GM19468 (cell line): ENCODE measurements around the gene THSD4.
"Not testable (repeated sequence)": the region's sequence is repeated elsewhere in the genome, so short reads cannot be mapped to it uniquely, and the experiment has no call there.

Experiments
- ATAC-seq: cut with Tn5 transposase; IDR thresholded peaks from one replicate; pipeline ENCODE4 v1.9.1; 2021; ENCODE audit warnings: mild to moderate bottlenecking, moderate library complexity, moderate number of reproducible peaks; ENCODE audit not compliant: unreplicated experiment; ENCODE audit errors: extremely low read depth

Gene THSD4

DNA sequence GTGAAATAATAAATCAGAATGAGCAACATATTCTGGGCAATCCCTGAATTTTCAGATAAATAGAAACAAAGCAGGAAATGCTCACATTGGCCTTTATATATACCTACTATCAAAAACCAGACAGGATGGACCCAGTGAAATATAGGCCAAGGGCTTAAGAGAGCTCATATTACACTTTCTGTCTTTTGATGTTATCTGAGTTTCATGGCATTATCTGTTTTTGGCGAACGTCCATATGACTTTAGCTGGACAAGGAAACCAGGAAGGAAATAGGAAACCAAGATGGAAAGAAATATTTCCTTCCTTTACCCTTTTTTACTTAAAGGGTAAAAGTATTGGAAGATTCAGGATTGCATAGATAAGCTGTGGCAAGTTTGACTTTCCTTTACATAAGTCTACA, 274.8 kb downstream of the THSD4 start:
- no peak for ATAC-seq

DNA sequence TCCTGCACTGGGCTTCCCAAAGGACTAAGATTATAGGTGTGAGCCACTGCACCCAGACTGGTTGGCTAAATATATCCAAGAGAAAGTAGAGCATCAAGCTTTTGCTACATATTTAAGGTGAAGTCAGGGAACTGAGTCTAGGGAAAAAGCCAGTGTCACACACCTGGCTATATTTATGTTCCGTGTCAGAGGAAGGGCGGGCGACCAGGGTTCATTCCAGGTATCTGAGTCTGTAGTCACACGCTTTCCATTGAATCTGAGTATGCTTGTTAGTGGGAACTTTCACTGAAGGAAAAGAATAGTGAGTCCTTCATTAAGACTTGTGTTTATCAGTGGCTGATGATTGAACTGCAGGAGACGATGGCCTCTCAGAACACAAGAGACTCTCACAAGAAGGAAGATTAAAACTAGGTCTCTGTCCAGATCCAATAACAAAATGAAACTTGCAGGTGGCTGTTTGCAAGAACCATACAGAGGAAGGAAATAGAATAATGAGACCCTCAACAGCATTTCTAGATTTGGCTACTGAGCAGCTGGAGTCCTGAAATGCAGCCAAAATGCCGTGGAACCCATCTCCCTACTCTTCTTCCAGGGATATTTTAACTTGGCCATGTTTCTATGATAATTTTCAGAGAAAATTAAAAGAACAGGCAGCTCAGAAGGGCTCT, 276.3 kb downstream of the THSD4 start:
- no peak for ATAC-seq

DNA sequence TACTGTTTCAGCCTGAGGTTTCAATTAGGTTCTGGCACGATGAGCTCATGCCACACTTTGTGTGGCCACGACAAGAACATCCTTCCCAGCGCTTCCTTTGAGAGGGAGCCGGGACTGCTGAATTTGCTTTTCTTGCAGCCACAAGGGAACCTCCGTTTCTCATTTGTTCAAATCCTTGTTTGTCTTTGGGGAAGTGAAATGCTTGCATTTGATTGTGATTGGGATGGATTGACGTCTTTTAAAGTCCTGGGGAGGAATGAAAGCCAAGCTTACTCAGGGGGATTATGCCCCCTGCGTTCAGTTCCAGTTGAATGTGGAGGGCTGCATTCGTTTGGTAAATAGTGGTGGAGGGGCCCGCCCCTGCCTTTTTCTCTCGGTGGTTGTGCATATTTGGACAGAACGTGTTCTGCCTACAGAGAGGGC, 277.6 kb downstream of the THSD4 start:
- ATAC-seq = no peak

DNA sequence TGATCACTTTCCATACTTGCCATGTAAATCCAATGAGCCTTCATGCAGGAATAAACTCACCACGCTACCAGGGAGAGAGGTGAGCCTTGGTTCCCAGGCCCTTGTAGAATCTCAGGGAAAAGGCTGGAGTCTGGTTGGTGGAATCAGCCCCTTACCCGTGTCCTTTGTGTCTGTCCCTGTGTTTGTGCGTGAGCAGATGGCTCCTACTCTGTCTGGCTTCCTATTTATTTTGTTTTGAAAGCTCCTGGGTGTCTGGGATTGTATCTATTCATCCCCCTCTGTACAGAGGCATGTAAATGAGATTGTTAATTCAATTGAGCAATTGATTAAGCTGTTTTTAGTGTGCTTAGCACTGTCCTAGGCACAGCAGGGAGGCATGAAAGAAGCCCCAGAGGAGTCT, 278.1 kb downstream of the THSD4 start:
- ATAC-seq = no peak

DNA sequence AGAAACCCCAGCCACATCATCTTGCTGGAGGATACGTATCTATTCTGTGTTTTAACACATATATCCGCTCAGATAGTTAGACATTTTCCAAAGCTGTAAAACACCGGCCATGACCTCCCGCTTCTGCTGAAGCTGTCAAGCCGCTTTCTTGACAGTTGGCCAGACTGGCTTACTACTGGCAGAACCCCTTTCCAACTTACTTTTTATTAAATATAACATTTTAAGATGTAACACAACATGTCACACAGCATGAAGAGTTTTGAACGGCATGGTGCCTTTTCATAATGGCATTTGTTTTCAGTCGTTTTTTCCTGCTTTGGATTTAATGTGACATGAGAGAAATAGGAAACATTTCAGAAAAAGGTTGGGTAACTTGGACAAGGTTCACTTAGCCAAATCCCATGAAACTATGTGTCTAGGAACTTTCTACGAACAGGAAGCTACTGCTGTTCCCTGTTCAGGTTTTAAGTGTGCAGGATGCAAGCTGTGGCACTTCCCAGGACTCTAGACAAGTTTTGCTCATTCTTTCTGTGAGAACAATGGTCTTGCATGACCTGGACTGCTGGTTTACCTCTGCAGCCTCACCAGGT, 281.4 kb downstream of the THSD4 start:
- no peak for ATAC-seq

DNA sequence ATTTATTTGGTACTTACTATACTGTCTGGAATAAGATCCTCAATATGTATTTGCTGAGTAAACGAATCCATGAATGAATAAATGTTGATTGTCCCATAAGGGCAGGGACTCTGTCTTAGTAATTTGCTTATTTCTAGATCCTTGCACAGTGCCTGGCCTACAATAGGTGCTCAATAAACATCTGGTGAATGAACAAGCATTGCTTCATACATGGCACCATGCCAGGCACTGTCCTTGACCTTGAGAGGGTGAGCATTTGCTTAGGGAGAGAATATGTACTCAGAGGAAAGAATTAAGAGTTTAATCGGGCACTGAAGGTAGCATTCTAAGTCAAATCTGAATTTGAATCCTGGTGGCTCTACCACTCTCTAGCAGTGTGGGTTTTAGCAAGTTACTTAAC, 282.1 kb downstream of the THSD4 start:
- no peak for ATAC-seq

DNA sequence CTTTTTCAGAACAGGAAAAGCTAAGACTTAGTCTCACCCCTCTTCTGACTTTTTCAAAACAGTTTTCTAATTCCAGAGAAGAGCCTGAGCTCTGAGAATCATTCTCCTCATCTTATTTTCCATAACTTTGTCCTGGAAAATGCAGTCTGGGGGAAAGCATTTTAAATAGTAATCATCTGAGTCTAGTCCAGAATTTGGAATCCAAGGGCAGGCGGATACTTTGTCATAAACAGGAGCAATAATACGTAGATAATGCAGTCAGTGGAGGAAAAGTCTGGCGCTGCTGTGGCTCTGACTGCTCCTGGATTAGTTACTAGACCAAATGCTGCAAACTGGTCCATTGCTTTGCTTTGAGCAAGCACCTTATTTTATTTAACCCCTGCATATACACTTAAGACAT, 285.0 kb downstream of the THSD4 start:
- no peak for ATAC-seq

DNA sequence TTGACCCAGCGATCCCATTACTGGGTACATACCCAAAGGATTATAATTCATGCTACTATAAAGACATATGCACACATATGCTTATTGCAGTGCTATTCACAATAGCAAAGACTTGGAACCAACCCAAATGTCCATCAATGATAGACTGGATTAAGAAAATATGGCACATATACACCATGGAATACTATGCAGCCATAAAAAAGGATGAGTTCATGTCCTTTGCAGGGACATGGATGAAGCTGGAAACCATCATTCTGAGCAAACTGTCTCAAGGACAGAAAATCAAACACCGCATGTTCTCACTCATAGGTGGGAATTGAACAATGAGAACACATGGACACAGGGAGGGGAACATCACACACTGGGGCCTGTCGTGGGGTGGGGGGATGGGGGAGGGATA, 286.5 kb downstream of the THSD4 start:
- not testable (repeated sequence) for ATAC-seq

DNA sequence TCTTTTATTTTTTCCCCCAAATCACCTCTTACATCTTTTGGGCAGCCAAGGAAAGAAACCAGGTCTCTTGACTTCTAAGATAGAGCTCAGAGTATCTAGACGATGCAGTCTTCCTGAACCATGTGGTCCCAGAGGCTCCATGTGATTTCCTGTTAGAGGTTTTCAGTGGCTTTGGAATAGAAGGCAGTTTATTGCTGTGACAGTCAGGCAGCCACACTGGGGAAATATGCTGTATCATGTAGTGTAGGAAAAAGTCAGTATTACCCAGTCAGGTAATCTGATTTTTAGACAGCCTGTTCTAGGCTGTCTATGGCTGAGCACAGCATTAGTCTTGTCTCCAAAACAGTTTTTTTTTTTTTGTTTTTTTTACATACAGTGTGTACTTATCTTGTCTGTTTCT, 294.3 kb downstream of the THSD4 start:
- ATAC-seq = no peak

DNA sequence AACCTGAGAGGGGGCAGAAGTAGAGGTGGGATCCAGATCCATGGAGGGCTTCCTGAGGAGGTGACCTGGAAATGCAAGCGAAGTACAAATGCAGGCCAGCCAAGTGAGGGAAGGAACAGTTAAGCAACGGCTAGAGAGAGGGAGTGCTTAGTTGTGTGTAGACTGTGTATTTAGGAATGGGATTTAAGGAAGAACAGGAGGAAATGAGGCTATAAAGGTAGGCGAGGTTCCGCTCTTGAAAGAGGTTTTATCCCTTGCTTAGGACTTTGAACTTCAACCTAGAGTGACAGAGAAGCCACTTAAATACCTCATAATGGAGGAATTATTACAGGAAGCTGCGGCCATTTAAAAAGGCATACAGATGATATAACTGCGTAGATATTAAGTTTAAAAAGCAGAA, 295.1 kb downstream of the THSD4 start:
- no peak for ATAC-seq

DNA sequence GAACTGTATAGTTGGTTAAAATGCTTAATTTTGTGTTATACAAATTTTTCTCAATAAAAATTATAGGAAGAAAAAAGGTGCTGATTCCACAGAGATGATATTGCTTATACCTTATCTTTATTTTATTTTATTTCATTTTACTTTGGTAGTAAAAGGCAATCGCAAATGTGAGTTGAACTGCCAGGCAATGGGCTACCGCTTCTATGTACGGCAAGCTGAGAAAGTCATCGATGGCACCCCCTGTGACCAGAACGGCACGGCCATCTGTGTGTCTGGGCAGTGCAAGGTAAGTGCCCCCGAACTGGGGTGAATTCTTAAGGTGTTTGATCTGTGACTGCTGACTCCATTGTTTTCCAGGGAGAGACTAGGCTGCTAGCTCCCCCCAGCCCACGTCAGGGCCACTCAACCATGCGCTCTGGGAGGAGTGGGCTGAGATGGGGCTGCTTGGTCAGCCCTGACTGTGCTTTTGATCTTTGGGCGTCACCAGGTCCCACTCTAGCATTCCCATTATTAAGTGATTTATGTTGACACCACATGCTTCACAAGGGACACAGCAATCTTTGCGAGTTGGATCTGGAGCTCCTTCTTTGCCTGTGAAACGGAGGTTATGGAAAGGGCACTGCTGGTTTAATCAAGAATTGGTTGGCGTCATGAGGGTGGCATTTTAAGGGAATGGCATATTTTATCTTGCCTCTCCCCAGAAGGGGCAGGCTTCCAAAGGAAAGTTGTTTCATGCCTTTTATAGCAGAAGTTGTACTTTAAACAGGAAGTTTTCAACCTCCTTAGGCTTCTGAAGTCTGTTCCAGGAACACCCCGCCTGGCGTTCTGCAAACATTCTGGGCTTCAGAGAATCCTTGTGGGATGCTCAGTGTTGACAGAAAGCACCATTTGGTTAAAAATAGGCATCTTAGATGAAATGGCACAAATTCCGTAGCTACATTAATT, 296.5 kb downstream of the THSD4 start:
- ATAC-seq = no peak

DNA sequence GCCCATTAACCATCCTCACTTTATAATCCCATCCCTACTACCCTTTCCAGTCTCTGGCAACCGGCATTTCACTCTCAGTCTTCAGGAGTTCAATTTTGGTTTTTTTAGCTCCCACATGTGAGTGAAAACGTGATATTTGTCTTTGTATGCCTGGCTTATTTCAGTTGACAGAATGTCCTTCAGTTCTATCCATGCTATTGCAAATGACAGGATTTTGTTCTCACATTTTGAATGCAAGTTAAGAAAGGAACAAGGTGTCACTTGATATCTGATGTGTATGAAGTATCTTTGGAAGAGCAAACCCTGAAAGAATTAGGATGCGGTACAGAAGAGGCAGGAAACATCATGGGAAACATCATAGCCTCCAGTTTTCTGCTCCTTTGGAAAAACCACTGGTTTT, 298.1 kb downstream of the THSD4 start:
- no peak for ATAC-seq

DNA sequence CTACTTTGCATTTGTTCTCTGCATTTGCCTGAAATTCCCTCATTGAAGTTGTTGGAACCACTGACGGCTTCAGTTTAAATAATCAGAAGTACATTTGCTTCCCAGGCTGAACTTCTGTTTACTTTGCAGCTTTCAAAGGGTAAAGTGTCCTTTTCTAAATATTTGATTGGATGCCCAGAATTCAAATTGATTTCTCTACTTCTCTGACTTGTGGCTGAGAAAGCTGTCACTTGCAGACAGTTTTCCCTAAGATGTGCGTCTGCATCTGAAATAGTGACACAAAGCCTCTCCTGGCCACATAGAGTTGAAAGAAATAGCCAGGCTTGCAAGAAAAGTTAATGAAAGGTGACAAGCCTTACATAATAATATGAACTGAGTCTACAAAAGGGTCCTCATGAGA, 299.6 kb downstream of the THSD4 start:
- ATAC-seq = no peak

DNA sequence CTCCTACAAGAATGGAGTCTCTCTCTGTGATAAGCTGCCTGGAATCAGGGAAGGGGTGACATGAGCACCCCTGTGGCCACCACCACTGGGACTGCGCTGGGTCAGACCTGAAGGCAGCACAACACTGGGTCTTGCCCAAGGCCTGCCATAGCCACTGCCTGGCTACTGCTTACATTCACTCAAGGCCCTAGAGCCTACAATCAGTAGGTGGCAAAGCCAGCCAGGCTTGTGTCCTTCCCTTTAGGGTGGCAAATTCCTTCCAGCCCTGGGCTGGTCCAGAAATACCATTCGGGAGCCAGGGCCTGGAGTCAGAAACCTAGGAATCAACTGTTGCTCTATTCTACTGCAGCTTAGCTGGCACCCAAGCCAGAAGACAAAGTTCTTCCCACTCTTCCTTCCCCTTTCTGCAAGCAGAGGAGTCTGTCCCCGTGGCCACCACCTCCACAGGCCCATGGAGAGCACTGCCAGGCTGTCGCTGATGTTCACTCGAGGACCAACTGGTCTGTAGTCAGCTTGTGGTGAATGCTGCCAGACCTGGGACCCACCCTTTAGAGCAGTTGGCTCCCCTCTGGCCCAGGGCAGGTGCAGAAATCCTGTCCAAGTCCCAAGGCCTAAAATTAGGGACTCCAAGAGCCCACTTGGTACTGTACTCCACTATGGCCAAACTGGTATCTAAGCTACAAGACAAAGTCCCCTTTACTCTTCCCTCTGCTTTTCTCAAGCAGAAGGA, 307.4 kb downstream of the THSD4 start:
- ATAC-seq = no peak

DNA sequence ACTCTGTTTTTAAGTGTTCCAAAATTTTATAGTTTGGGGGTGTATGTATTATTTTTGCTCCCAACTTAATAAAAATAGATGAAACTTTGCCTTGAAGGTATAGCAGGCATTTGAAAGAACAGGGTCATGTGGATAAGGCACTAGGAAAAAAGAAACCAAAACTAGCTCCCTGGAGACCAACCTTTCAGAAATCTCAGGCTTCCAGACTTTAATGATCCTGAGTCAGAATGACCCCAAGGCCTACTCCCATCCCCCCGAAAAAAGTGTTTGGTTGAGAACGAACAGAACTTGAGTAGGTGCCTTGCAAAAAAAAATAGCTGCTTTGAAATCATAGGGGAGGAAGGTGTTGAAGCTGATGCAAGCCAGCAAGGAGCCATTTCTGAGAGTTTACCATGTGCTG, 309.5 kb downstream of the THSD4 start:
- ATAC-seq = no peak

DNA sequence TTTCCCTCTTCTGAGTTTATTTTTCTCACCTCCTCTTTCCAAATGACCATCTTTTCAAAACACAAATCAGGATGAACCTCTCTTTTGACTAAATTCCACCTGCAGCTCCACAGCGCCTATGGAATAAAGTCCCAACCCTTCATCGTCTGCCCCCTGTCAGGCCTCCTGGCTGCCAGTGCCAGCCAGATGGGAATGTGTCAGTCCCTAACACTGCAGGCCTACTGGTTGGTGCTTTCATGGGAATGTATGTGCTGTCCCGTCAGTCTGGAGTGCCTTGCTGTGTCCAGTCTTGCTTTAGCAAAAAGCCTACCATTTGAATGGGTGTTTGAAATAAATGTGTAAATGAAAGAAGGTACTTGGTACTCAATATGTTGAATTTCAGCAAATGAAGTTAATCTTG, 310.1 kb downstream of the THSD4 start:
- no peak for ATAC-seq

DNA sequence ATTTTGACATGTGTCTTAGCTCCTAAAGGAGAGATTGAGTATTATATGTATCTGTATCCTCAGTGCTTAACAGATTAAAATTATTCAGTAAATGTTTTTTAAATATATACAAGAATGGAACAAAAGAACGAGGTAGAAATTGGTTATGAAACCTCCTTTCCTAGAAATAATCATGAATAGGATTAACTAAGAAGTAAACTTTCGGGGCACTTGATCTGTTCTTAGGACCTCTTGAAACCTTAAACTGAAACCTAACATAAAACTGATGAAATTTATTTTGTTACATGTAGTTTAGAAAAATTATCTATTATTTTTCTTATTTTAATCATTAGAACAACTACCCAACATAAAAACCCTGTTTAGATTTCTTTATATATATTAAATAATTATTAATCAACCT, 311.5 kb downstream of the THSD4 start:
- ATAC-seq = no peak

DNA sequence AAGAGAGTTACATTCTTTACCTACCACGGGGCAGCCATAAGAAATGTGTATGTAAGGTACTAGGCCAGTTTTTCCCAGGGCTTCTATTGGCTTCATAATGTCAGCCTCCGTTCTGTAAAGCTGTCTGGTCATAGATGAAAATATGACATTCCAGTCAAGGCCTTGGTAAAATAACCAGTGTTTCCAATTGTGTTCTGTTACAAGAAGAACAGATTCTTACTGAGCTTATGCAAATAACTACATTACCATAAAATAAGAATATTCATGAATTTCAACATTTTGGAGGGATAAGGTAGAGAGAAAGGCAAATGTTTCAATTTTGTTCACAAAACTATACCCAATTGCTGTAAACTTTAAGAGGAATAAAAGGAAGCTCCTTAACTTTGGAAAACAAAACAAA, 315.5 kb downstream of the THSD4 start:
- no peak for ATAC-seq

DNA sequence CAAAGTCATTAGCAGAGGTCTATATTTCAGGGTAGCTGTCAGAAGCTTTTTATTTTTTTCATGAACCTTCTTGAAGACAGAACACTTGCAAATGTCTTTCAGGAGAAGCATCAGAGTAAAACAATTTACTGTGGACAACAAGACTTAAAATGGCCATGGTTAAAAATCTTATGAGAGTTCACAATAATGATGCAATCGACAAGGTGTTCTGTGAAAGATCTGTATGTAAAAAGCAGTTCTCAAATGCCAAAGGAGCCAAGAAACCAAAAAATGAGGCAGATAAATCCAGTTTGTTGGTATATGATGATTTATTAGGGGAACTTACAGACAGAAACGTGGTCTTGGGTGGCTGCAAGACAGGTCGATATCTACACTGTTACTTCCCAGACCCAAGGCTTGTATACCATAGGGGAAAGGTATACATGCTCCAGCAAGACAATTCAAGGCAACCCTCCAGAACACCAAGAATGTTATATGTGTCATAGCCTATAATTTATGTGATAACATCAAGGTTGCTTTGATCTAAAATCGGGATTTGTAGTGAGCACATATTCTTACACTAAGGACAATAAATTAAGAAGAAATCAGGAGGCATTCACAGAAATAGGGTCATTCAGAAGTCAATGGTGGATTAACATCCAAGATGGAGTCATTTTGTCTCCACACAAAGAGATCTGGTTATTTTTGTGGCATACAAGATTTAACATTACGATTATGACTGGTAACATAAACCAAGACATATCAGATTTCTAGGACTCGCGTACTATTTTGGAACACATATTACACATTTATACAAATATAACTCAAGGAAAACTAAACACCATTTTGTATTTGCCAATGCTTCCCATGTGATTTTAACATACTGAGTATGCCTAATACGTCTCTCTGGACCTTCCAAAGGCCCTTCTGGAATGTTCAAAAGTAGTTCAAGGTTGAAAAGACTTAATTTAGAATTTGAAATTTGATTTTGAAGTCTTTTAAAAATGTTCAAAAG, 316.4 kb downstream of the THSD4 start:
- no peak for ATAC-seq
